Mammary epithelial cell (primary cell): ENCODE results near the gene ASB13.

Source experiments
- CTCF ChIP-seq, 2 donors: IDR thresholded peaks in 1 of 2; conservative IDR thresholded peaks in 1 of 2; 2 replicates each; pipeline ENCODE4 v1.5.1; 2011 to 2012; ENCODE audit warnings: inconsistent platforms in 2 of 2, low read length in 2 of 2, mild to moderate bottlenecking in 2 of 2, control low read depth in 1 of 2, low read depth in 1 of 2; ENCODE audit not compliant: insufficient read depth in 1 of 2; ENCODE audit errors: extremely low read depth in 1 of 2
- EZH2 ChIP-seq: IDR thresholded peaks from 2 replicates; pipeline ENCODE4 v1.6.1; 2012; ENCODE audit warnings: low read length, inconsistent platforms, borderline replicate concordance

GRCh38 chr10:5649746-5650145 lies 16.6 kb downstream of the ASB13 start:
- TF ChIP-seq CTCF (conservative IDR thresholded peaks at IDR 0.05 in 1 of 2, IDR thresholded peaks at IDR 0.05 in 1 of 2; ENCODE audit: extremely low read depth in 1 of 2, insufficient read depth in 1 of 2, low read depth in 1 of 2, low read length in 2 of 2) (no peak), EZH2 (no peak)
